PC-3 (cell line): Measurements from ENCODE around the gene TUBA4B. TPM values are rescaled to one million over a fixed set of nuclear protein-coding genes. Genes with fewer than 3 reads are reported as not detected.

Source experiments
- ATAC-seq: fragments of 200-7000 bp; cut with Tn5 transposase; 2 replicates; pipeline ENCODE4 v1.9.1; 2020; ENCODE audit warnings: mild to moderate bottlenecking, moderate library complexity
- BruUV-seq: library from RNA; stranded (reverse); fragments of 400-500 nt; replicated peaks from 2 replicates; lab custom pipeline; 2021; lab: Mats Ljungman, UMichigan
- CTCF ChIA-PET: fragments of 300-600 bp; sonication (Branson Sonifier 250); formaldehyde crosslinking; loops from one replicate; lab custom pipeline; 2022; ENCODE audit warnings: antibody characterized with exemption; lab: Charles Lee
- POLR2A ChIA-PET: fragments of 300-600 bp; sonication (Branson Sonifier 250); formaldehyde crosslinking; loops from one replicate; lab custom pipeline; 2022; ENCODE audit warnings: antibody characterized with exemption; ENCODE audit not compliant: unreplicated experiment; lab: Charles Lee
- DNase-seq: peaks from one replicate; pipeline ENCODE4 v3.0.0-alpha.2; 2015
- H2AFZ ChIP-seq: fragments of 300-600 bp; sonication (generic); 2 replicates; pipeline ENCODE4 v1.6.0; 2016; ENCODE audit warnings: antibody characterized with exemption, low read length
- H3F3A ChIP-seq: fragments of 300-600 bp; sonication (generic); one replicate; pipeline ENCODE4 v1.6.0; 2017; ENCODE audit warnings: antibody characterized with exemption, low read length, control low read depth, mild to moderate bottlenecking; ENCODE audit not compliant: unreplicated experiment
- H3K27ac ChIP-seq: fragments of 300-600 bp; sonication (generic); 2 replicates; pipeline ENCODE4 v1.5.1; 2016; ENCODE audit warnings: mild to moderate bottlenecking, low read length
- H3K27me3 ChIP-seq: fragments of 300-600 bp; sonication (generic); 2 replicates; pipeline ENCODE4 v1.6.1; 2016; ENCODE audit warnings: low read length, mixed read lengths
- H3K36me3 ChIP-seq: fragments of 300-600 bp; sonication (generic); 2 replicates; pipeline ENCODE4 v1.6.1; 2016; ENCODE audit warnings: low read depth, mixed run types, low read length, mixed read lengths
- H3K4me1 ChIP-seq: fragments of 300-600 bp; sonication (generic); 2 replicates; pipeline ENCODE4 v1.5.1; 2016; ENCODE audit warnings: low read length; ENCODE audit not compliant: insufficient read depth
- H3K4me2 ChIP-seq: fragments of 300-600 bp; sonication (generic); 2 replicates; pipeline ENCODE4 v1.6.0; 2016; ENCODE audit warnings: low read length
- H3K4me3 ChIP-seq: fragments of 300-600 bp; sonication (generic); 2 replicates; pipeline ENCODE4 v1.5.1; 2016; ENCODE audit warnings: mild to moderate bottlenecking, low read length, mixed read lengths
- H3K79me2 ChIP-seq: fragments of 300-600 bp; sonication (generic); 2 replicates; pipeline ENCODE4 v1.6.1; 2017; ENCODE audit warnings: low read length, mixed read lengths
- H3K9ac ChIP-seq: fragments of 300-600 bp; sonication (generic); 2 replicates; pipeline ENCODE4 v1.6.0; 2016; ENCODE audit warnings: mild to moderate bottlenecking, low read length
- H3K9me2 ChIP-seq: fragments of 300-600 bp; sonication (generic); replicated peaks from 2 replicates; pipeline ENCODE4 v1.6.1; 2016; ENCODE audit warnings: mixed run types, low read length, mixed read lengths
- H3K9me3 ChIP-seq: fragments of 300-600 bp; sonication (generic); 2 replicates; pipeline ENCODE4 v1.6.1; 2016; ENCODE audit warnings: low read length, mixed read lengths
- H4K20me1 ChIP-seq: fragments of 300-600 bp; sonication (generic); 2 replicates; pipeline ENCODE4 v1.6.1; 2016; ENCODE audit warnings: low read length, mixed read lengths
- EZH2 ChIP-seq: fragments of 300-600 bp; sonication (generic); IDR thresholded peaks from one replicate; pipeline ENCODE4 v1.6.1; 2017; ENCODE audit warnings: antibody characterized with exemption, mild to moderate bottlenecking, low read length; ENCODE audit not compliant: unreplicated experiment
- EZH2phosphoT487 ChIP-seq: fragments of 300-600 bp; sonication (generic); IDR thresholded peaks from 2 replicates; pipeline ENCODE4 v1.6.1; 2018; ENCODE audit warnings: mild to moderate bottlenecking, antibody characterized with exemption, low read length, borderline replicate concordance
- intact Hi-C: fragments of 100-400 bp; cut with micrococcal nuclease; formaldehyde crosslinking; loops from 2 replicates; pipeline ENCODE4 v1.9.0; 2023
- total RNA-seq: library from RNA; depleted of rRNA; stranded (reverse); fragments of >200 nt; gene quantifications from 2 replicates; pipeline ENCODE4 v1.2.3, GENCODE V29; 2014
- TF ChIP-seq, protein P1 (sequence below): fragments of 300-600 bp; sonication (generic); conservative IDR thresholded peaks from 2 replicates; pipeline ENCODE4 v1.5.1; 2017; ENCODE audit warnings: antibody characterized with exemption, low read depth, mild to moderate bottlenecking, low read length

The TUBA4B gene
- total RNA-seq, 1 experiment from 2014 or later: not detected

DNA sequence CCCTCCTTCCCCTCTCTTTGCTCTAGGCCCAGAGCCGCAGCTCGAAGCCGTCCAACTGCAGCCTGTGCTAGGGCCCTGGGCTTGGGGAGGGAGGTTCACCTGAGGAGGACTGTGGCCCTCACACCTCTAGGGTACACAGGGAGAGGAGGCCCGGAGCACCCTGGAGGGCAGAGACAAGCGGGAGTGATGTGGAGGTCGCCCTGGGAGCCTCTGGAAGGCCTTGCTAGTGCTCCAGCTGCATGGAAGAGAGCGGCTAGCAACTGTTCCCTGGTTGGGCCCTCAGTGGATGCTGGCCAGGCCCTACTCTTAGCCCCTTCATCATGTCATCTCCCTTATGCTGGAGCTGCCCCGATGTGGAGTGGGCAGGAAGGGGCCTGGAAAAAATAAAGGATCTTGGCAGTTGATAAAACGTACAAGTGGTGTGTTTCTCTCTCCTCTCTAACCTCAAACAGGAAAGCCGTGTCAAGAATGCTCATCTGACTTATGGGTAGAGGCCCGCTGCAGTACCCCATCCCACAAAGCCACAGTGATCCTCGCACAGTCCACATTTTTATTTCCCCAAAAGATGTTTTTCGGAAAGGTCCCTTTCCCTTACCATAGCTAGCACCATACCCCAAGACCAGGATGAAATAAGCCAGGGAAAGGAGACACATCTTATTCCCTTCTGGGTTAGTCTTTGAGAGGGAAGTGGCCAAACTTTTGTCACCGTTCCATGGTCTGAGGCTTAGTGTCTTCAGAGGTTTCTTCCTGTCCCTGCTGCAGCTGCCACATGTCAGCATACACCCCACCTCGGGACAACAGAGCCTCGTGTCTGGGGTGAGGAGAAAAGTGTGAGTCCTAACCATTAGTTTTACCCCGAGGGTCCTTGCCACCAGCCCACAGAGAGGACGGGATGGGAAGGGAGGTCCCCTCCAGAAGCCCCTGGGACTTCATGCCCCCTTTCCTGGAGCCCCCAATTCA is 43.5 kb upstream of the TUBA4B start:
- Histone ChIP-seq H3K4me2 (no peak overlapping the region), H3K36me3 (peaks cover 4% of the 10 kb centered on the region), H2AFZ (no peak overlapping the region), H3F3A (no peaks in the 10 kb centered on the region), H3K27ac (no peak overlapping the region), H3K27me3 (no peaks in the 10 kb centered on the region), H3K79me2 (peaks cover 5% of the 10 kb centered on the region; the same call in 1 of the 2 replicates), H3K4me3 (no peak overlapping the region), H3K9me2 (no peaks in the 10 kb centered on the region), H3K9ac (no peak overlapping the region), H4K20me1 (no peaks in the 10 kb centered on the region), H3K9me3 (no peaks in the 10 kb centered on the region), H3K4me1 (peaks cover 20% of the 10 kb centered on the region)
- TF ChIP-seq EZH2phosphoT487: no peak
- TF ChIP-seq, protein P1, sequence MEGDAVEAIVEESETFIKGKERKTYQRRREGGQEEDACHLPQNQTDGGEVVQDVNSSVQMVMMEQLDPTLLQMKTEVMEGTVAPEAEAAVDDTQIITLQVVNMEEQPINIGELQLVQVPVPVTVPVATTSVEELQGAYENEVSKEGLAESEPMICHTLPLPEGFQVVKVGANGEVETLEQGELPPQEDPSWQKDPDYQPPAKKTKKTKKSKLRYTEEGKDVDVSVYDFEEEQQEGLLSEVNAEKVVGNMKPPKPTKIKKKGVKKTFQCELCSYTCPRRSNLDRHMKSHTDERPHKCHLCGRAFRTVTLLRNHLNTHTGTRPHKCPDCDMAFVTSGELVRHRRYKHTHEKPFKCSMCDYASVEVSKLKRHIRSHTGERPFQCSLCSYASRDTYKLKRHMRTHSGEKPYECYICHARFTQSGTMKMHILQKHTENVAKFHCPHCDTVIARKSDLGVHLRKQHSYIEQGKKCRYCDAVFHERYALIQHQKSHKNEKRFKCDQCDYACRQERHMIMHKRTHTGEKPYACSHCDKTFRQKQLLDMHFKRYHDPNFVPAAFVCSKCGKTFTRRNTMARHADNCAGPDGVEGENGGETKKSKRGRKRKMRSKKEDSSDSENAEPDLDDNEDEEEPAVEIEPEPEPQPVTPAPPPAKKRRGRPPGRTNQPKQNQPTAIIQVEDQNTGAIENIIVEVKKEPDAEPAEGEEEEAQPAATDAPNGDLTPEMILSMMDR: no peak
- TF ChIP-seq EZH2: no peak
- intact Hi-C loops: no loop called here
- ATAC-seq: no peak
- BruUV-seq: no TSS peak
- no peak for DNase-seq
- CTCF ChIA-PET: no interaction called here
- POLR2A ChIA-PET: no interaction called here

DNA sequence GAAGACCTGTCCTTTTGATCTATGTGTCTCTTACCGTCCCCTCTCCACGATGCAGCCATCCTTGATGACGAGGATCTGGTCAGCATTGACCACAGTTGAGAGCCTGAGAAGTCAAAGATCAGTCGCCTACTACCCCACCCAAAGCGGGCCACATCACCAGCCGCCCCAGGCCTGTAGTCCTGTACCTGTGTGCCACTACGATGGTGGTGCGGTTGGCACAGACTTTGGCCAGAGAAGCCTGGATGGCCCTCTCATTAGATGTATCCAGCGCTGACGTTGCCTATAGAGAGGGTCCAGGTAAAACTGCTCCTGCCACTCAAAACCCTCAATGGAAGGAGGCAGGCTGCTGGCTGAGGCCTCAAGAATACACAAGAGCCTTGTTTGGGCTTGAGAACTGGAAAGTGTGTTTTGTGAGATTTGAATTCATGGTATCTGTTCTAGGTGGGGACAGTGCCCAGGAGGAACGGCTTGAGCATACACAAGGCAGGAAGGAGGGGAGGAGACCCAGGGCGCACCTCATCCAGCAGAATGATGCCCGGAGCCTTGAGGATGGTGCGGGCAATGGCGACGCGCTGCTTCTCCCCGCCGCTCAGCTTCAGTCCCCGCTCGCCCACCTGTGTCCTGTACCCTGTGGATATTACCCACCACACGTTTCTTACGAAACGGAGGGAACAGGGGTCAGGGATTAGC is 42.7 kb upstream of the TUBA4B start:
- Histone ChIP-seq H3K4me3 (no peak overlapping the region), H3K4me1 (peaks cover 20% of the 10 kb centered on the region), H3F3A (no peaks in the 10 kb centered on the region), H4K20me1 (no peaks in the 10 kb centered on the region), H3K9ac (no peak overlapping the region), H3K79me2 (peaks cover 5% of the 10 kb centered on the region; the same call in 1 of the 2 replicates), H2AFZ (no peak overlapping the region), H3K27me3 (no peaks in the 10 kb centered on the region), H3K27ac (no peak overlapping the region), H3K9me3 (no peaks in the 10 kb centered on the region), H3K9me2 (no peaks in the 10 kb centered on the region), H3K4me2 (no peak overlapping the region), H3K36me3 (peaks cover 4% of the 10 kb centered on the region)
- ChIA-PET POLR2A (no interaction called here), CTCF (no interaction called here)
- BruUV-seq: no TSS peak
- TF ChIP-seq, protein P1: no peak
- TF ChIP-seq EZH2: no peak
- TF ChIP-seq EZH2phosphoT487: no peak
- DNase-seq (peak; percentile 1), ATAC-seq (no peak)
- intact Hi-C loops: no loop called here
